Small intestine (tissue), 7 donors: Measurements from ENCODE around the gene SESN2. TPM values are rescaled to one million over a fixed set of nuclear protein-coding genes. Genes with fewer than 3 reads are reported as not detected.

Experiments
- DNase-seq, 2 donors: peaks; one replicate each; pipeline versions ENCODE4 v3.0.0 to v3.0.0-alpha.2; 2013
- FAIRE-seq: peaks from 2 replicates; lab custom pipeline; 2012; peaks lifted over from hg19 to GRCh38; lab: Jason Lieb, UNC
- H3K27ac ChIP-seq, 3 donors: one replicate each; pipeline ENCODE4 v1.5.1; 2013; ENCODE audit warnings: low read length in 2 of 3, mild to moderate bottlenecking in 2 of 3, control low read depth in 1 of 3, inconsistent platforms in 1 of 3, low read depth in 1 of 3, moderate library complexity in 1 of 3
- H3K27me3 ChIP-seq, 3 donors: one replicate each; pipeline ENCODE4 v1.6.1; 2013; ENCODE audit warnings: low read length in 3 of 3, inconsistent platforms in 1 of 3; ENCODE audit not compliant: control insufficient read depth in 3 of 3, insufficient read depth in 3 of 3
- H3K36me3 ChIP-seq, 3 donors: one replicate each; pipeline ENCODE4 v1.6.1; 2013; ENCODE audit warnings: low read length in 3 of 3, inconsistent platforms in 1 of 3, low read depth in 1 of 3, mild to moderate bottlenecking in 1 of 3, moderate library complexity in 1 of 3; ENCODE audit not compliant: control insufficient read depth in 3 of 3, insufficient read depth in 2 of 3
- H3K4me1 ChIP-seq, 3 donors: one replicate each; pipeline ENCODE4 v1.6.1; 2013; ENCODE audit warnings: low read length in 2 of 3, inconsistent platforms in 1 of 3, low read depth in 1 of 3, mild to moderate bottlenecking in 1 of 3, moderate library complexity in 1 of 3; ENCODE audit not compliant: control insufficient read depth in 3 of 3, insufficient read depth in 2 of 3
- H3K4me3 ChIP-seq, 3 donors: one replicate each; pipeline ENCODE4 v1.5.1; 2013; ENCODE audit warnings: low read length in 3 of 3, control low read depth in 1 of 3, inconsistent platforms in 1 of 3, low read depth in 1 of 3, mild to moderate bottlenecking in 1 of 3, moderate library complexity in 1 of 3
- H3K9me3 ChIP-seq, 2 donors: one replicate each; pipeline ENCODE4 v1.6.1; 2013; ENCODE audit warnings: low read depth in 1 of 2, low read length in 1 of 2; ENCODE audit not compliant: control insufficient read depth in 2 of 2, insufficient read depth in 1 of 2
- WGBS, 3 donors: extraction: QIAGEN DNeasy Blood & Tissue Kit; methylation state at CpG; one replicate each; pipeline ENCODE4 v1.1.7; 2013; 5-methylcytosine and 5-hydroxymethylcytosine counted together
- polyA plus RNA-seq, 4 donors: library from polyadenylated mRNA; stranded (reverse) in 3 of 4; unstranded in 1 of 4; fragments of 200-250 nt in 3 of 4; fragments of 120-200 nt in 1 of 4; gene quantifications; one replicate each; pipeline versions ENCODE4 v1.2.1 to v1.2.3, GENCODE V29; 2013
- donor health status: healthy with polysubstance abuse.
- donor health status: control.
- donor health status: control.
- donor health status: Bipolar disorder and iron deficiency.
- donor health status: healthy.

The SESN2 gene
- polyA plus RNA-seq, 4 donors = 16.8 to 42.1 (median 30.4) TPM

- peak; percentile 97 to 99 for DNase-seq
- H3K4me1 ChIP-seq = peaks cover 4 to 13% (median 12%) of the 10 kb centered on the region in 3 donors
- no peak for FAIRE-seq
- no peaks in the 10 kb centered on the region for H3K9me3 ChIP-seq
- H3K4me3 ChIP-seq = peak within 1 kb of the TSS; percentile 78 to 85 (median 84)
- peak within 1 kb of the TSS; percentile 93 to 95 (median 95) for H3K27ac ChIP-seq
- peaks cover 0 to 15% (median 0%) of the 10 kb centered on the region in 3 donors for H3K36me3 ChIP-seq
- no peaks in the 10 kb centered on the region for H3K27me3 ChIP-seq
- 0% methylated on average over 53 to 60 of the region's 60 CpGs for WGBS, 3 donors
Measured at GRCh38 chr1:28235755-28236655, 23.3 kb upstream of the SESN2 start, which contains the start of gene ATP5IF1. Gene ATP5IF1 (plus strand): TSS chr1:28236124. CDS start chr1:28236184, 60 bp downstream.

GRCh38 chr1:28236656-28237322, 22.5 kb upstream of the SESN2 start:
- FAIRE-seq (no peak), DNase-seq (peak; percentile 56 to 69)
- H3K27me3 ChIP-seq = no peaks in the 10 kb centered on the region
- peaks cover 4 to 17% (median 8%) of the 10 kb centered on the region in 3 donors for H3K4me1 ChIP-seq
- peak overlapping the region; percentile 78 to 85 (median 84) for H3K4me3 ChIP-seq
- H3K36me3 ChIP-seq = peaks cover 0 to 20% (median 0%) of the 10 kb centered on the region in 3 donors
- 2 to 8% (median 6%) methylated on average over 20 of the region's 20 CpGs for WGBS, 3 donors
- no peaks in the 10 kb centered on the region for H3K9me3 ChIP-seq
- peak overlapping the region; percentile 93 to 95 (median 95) for H3K27ac ChIP-seq

DNA sequence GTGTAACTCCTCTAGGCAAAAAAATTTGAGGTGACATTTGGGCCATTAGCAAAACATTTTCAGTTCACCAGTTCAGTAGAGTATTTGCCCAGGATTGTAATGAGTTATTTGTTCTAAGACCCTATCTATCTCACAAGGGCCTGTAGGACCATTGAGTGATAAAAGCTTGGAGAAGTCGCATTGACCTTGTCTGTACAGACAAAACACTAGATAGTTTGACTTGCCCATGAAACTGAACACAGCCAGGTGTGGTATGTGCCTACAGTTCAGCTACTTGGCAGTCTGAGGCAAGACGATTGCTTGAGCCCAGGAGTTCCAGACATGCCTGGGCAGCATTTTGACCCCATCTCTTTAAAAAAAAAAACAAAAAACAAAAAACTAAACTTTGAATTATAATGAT, 20.3 kb upstream of the SESN2 start:
- DNase-seq = no peak
- 33 to 71% (median 58%) methylated on average over 2 of the region's 2 CpGs for WGBS, 3 donors
- Histone ChIP-seq H3K36me3 (peaks cover 0 to 31% (median 0%) of the 10 kb centered on the region in 3 donors), H3K27ac (no peak overlapping the region), H3K4me1 (peaks cover 6 to 32% (median 8%) of the 10 kb centered on the region in 3 donors), H3K27me3 (no peaks in the 10 kb centered on the region), H3K9me3 (no peaks in the 10 kb centered on the region), H3K4me3 (no peak overlapping the region)
- FAIRE-seq = no peak

GRCh38 chr1:28240024-28240423, 19.3 kb upstream of the SESN2 start:
- peaks cover 8 to 41% (median 9%) of the 10 kb centered on the region in 3 donors for H3K4me1 ChIP-seq
- 92 to 96% (median 93%) methylated on average over 4 of the region's 4 CpGs for WGBS, 3 donors
- no peak for FAIRE-seq

DNA sequence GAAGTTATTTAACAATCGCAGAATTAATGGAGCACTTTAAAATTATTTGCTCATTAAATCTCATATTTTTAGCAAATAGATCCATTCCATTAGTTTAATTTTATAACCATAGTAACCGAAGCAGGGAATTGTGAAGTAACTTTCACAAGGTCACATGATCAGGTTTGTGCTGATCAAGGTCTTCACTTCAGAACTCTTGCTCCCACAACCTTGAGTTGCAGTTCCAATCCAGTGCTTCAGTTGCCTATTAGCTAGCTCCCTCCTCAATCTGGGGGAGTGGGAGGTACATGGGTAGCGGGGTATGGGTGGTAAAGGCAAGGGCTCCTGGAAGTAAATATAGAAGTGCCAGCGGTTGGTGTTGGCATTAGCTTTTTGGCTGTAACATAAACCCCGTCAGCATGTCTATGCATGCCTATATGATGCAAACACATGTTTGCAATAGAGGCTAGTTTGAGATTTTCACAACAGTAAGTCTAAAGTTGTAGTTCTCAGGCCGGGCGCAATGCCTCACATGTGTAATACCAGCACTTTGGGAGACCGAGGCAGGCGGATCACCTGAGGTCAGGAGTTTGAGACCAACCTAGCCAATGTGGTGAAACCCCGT, 17.6 kb upstream of the SESN2 start:
- 94 to 95% (median 94%) methylated on average over 10 of the region's 10 CpGs for WGBS, 3 donors
- H3K27me3 ChIP-seq = no peaks in the 10 kb centered on the region
- H3K36me3 ChIP-seq = peaks cover 0 to 31% (median 0%) of the 10 kb centered on the region in 3 donors
- no peak for FAIRE-seq
- DNase-seq = peak in 1 of 2 donors; percentile 35
- H3K27ac ChIP-seq = peak overlapping the region in 1 of 3 donors; percentile 45
- no peak overlapping the region for H3K4me3 ChIP-seq
- H3K9me3 ChIP-seq = no peaks in the 10 kb centered on the region
- H3K4me1 ChIP-seq = peaks cover 8 to 42% (median 9%) of the 10 kb centered on the region in 3 donors

More at GRCh38 chr1:28240024-28240423, 19.3 kb upstream of the SESN2 start:
- H3K9me3 ChIP-seq = no peaks in the 10 kb centered on the region
- no peaks in the 10 kb centered on the region for H3K27me3 ChIP-seq
- no peak overlapping the region for H3K27ac ChIP-seq
- no peak overlapping the region for H3K4me3 ChIP-seq
- no peak for DNase-seq
- peaks cover 0 to 31% (median 0%) of the 10 kb centered on the region in 3 donors for H3K36me3 ChIP-seq

GRCh38 chr1:28243685-28244311, 15.5 kb upstream of the SESN2 start:
- Histone ChIP-seq H3K27ac (peak overlapping the region; percentile 63 to 87 (median 79)), H3K27me3 (no peaks in the 10 kb centered on the region), H3K9me3 (no peaks in the 10 kb centered on the region), H3K4me1 (peaks cover 0 to 48% (median 5%) of the 10 kb centered on the region in 3 donors), H3K4me3 (peak overlapping the region in 1 of 3 donors; percentile 5), H3K36me3 (peaks cover 0 to 26% (median 0%) of the 10 kb centered on the region in 3 donors)
- DNase-seq (peak; percentile 87 to 93), FAIRE-seq (no peak)
- 16 to 46% (median 20%) methylated on average over 2 of the region's 2 CpGs for WGBS, 3 donors

GRCh38 chr1:28244549-28245251, 14.6 kb upstream of the SESN2 start:
- no peaks in the 10 kb centered on the region for H3K9me3 ChIP-seq
- peaks cover 0 to 56% (median 5%) of the 10 kb centered on the region in 3 donors for H3K4me1 ChIP-seq
- 66 to 72% (median 66%) methylated on average over 13 of the region's 13 CpGs for WGBS, 3 donors
- H3K27ac ChIP-seq = peak overlapping the region; percentile 63 to 87 (median 79)
- peaks cover 0 to 24% (median 0%) of the 10 kb centered on the region in 3 donors for H3K36me3 ChIP-seq
- H3K4me3 ChIP-seq = peak overlapping the region in 1 of 3 donors; percentile 5
- H3K27me3 ChIP-seq = no peaks in the 10 kb centered on the region
- no peak for FAIRE-seq
- peak in 1 of 2 donors; percentile 30 for DNase-seq
